Mucosa of rectum (tissue), 2 donors: ENCODE measurements around the gene PLCH1.

Experiments
- H3K27ac ChIP-seq, 2 donors: one replicate each; pipeline ENCODE4 v1.7.0; 2013; ENCODE audit warnings: inconsistent platforms in 2 of 2, low read depth in 2 of 2, low read length in 2 of 2
- H3K27me3 ChIP-seq, 2 donors: one replicate each; pipeline ENCODE4 v1.7.0; 2013; ENCODE audit warnings: low read length in 2 of 2; ENCODE audit not compliant: control insufficient read depth in 2 of 2, insufficient read depth in 2 of 2
- H3K36me3 ChIP-seq, 2 donors: one replicate each; pipeline ENCODE4 v1.7.0; 2013; ENCODE audit warnings: low read length in 2 of 2; ENCODE audit not compliant: control insufficient read depth in 2 of 2, insufficient read depth in 2 of 2
- H3K4me1 ChIP-seq, 2 donors: one replicate each; pipeline ENCODE4 v1.7.0; 2013; ENCODE audit warnings: low read length in 2 of 2, mild to moderate bottlenecking in 1 of 2; ENCODE audit not compliant: control insufficient read depth in 2 of 2, insufficient read depth in 2 of 2
- H3K4me3 ChIP-seq, 2 donors: one replicate each; pipeline ENCODE4 v1.7.0; 2013; ENCODE audit warnings: low read length in 2 of 2
- H3K9ac ChIP-seq, 2 donors: one replicate each; pipeline ENCODE4 v1.7.0; 2013; ENCODE audit warnings: low read length in 2 of 2, low read depth in 1 of 2, mild to moderate bottlenecking in 1 of 2
- H3K9me3 ChIP-seq, 2 donors: one replicate each; pipeline ENCODE4 v1.7.0; 2013; ENCODE audit warnings: low read length in 2 of 2; ENCODE audit not compliant: control insufficient read depth in 2 of 2
- donor health status: healthy.
- donor health status: Normal muscosa, but diverticular disease.

PLCH1 gene

GRCh38 chr3:155388417-155388816, 356.5 kb downstream of the PLCH1 start:
- Histone ChIP-seq H3K9me3 (no peaks in the 10 kb centered on the region), H3K27me3 (no peaks in the 10 kb centered on the region), H3K9ac (no peak overlapping the region), H3K36me3 (no peaks in the 10 kb centered on the region), H3K4me1 (peaks cover 0 to 2% of the 10 kb centered on the region in 2 donors), H3K27ac (no peak overlapping the region), H3K4me3 (no peak overlapping the region)

GRCh38 chr3:155387571-155387970, 357.3 kb downstream of the PLCH1 start:
- Histone ChIP-seq H3K27ac (no peak overlapping the region), H3K9me3 (no peaks in the 10 kb centered on the region), H3K4me1 (peaks cover 0 to 2% of the 10 kb centered on the region in 2 donors), H3K36me3 (no peaks in the 10 kb centered on the region), H3K27me3 (no peaks in the 10 kb centered on the region), H3K9ac (no peak overlapping the region), H3K4me3 (no peak overlapping the region)

- Histone ChIP-seq H3K9ac (no peak overlapping the region), H3K4me3 (no peak overlapping the region), H3K9me3 (no peaks in the 10 kb centered on the region), H3K27me3 (no peaks in the 10 kb centered on the region), H3K4me1 (peaks cover 0 to 2% of the 10 kb centered on the region in 2 donors), H3K36me3 (no peaks in the 10 kb centered on the region), H3K27ac (no peak overlapping the region)
Measured at GRCh38 chr3:155386919-155387318, 358.0 kb downstream of the PLCH1 start.

- H3K27me3 ChIP-seq = no peaks in the 10 kb centered on the region
- no peak overlapping the region for H3K9ac ChIP-seq
- no peaks in the 10 kb centered on the region for H3K36me3 ChIP-seq
- no peak overlapping the region for H3K27ac ChIP-seq
- no peaks in the 10 kb centered on the region for H3K9me3 ChIP-seq
- no peak overlapping the region for H3K4me3 ChIP-seq
- H3K4me1 ChIP-seq = peaks cover 0 to 2% of the 10 kb centered on the region in 2 donors
Measured at GRCh38 chr3:155385896-155386625, 358.8 kb downstream of the PLCH1 start.

- no peak overlapping the region for H3K9ac ChIP-seq
- H3K27me3 ChIP-seq = no peaks in the 10 kb centered on the region
- no peak overlapping the region for H3K4me3 ChIP-seq
- H3K27ac ChIP-seq = no peak overlapping the region
- peaks cover 0 to under 1% of the 10 kb centered on the region in 2 donors for H3K4me1 ChIP-seq
- H3K9me3 ChIP-seq = no peaks in the 10 kb centered on the region
- no peaks in the 10 kb centered on the region for H3K36me3 ChIP-seq
Measured at GRCh38 chr3:155382396-155383042, 362.4 kb downstream of the PLCH1 start.

- no peak overlapping the region for H3K4me3 ChIP-seq
- H3K9me3 ChIP-seq = no peaks in the 10 kb centered on the region
- H3K27ac ChIP-seq = no peak overlapping the region
- no peaks in the 10 kb centered on the region for H3K4me1 ChIP-seq
- no peak overlapping the region for H3K9ac ChIP-seq
- H3K36me3 ChIP-seq = no peaks in the 10 kb centered on the region
- no peaks in the 10 kb centered on the region for H3K27me3 ChIP-seq
Measured at GRCh38 chr3:155377847-155378246, 367.0 kb downstream of the PLCH1 start.

- Histone ChIP-seq H3K9me3 (no peaks in the 10 kb centered on the region), H3K4me3 (no peak overlapping the region), H3K27me3 (no peaks in the 10 kb centered on the region), H3K4me1 (no peaks in the 10 kb centered on the region), H3K36me3 (no peaks in the 10 kb centered on the region), H3K9ac (no peak overlapping the region), H3K27ac (no peak overlapping the region)
Measured at GRCh38 chr3:155377071-155377470, 367.8 kb downstream of the PLCH1 start.

GRCh38 chr3:155372281-155372680, 372.6 kb downstream of the PLCH1 start:
- Histone ChIP-seq H3K36me3 (no peaks in the 10 kb centered on the region), H3K9me3 (no peaks in the 10 kb centered on the region), H3K27ac (no peak overlapping the region), H3K4me1 (no peaks in the 10 kb centered on the region), H3K4me3 (no peak overlapping the region), H3K9ac (no peak overlapping the region), H3K27me3 (no peaks in the 10 kb centered on the region)

- Histone ChIP-seq H3K4me1 (no peaks in the 10 kb centered on the region), H3K4me3 (no peak overlapping the region), H3K27ac (no peak overlapping the region), H3K9ac (no peak overlapping the region), H3K9me3 (no peaks in the 10 kb centered on the region), H3K36me3 (no peaks in the 10 kb centered on the region), H3K27me3 (no peaks in the 10 kb centered on the region)
Measured at GRCh38 chr3:155370764-155371503, 373.9 kb downstream of the PLCH1 start.

- Histone ChIP-seq H3K9me3 (peaks cover 0 to 3% of the 10 kb centered on the region in 2 donors), H3K4me3 (no peak overlapping the region), H3K4me1 (no peaks in the 10 kb centered on the region), H3K27me3 (no peaks in the 10 kb centered on the region), H3K27ac (no peak overlapping the region), H3K36me3 (no peaks in the 10 kb centered on the region), H3K9ac (no peak overlapping the region)
Measured at GRCh38 chr3:155370198-155370597, 374.7 kb downstream of the PLCH1 start.
